GM12891 (cell line): ENCODE measurements around the gene ZNF175.

Source experiments
- POLR2A ChIP-seq: IDR thresholded peaks from 2 replicates; pipeline ENCODE4 v1.6.1; 2011; ENCODE audit warnings: low read depth, low read length, control low read depth
- POLR2AphosphoS5 ChIP-seq: IDR thresholded peaks from 2 replicates; pipeline ENCODE4 v1.6.1; 2011; ENCODE audit warnings: low read depth, low read length, control low read depth
- POU2F2 ChIP-seq: IDR thresholded peaks from 2 replicates; pipeline ENCODE4 v1.6.1; 2011; ENCODE audit warnings: low read depth, mild to moderate bottlenecking, control low read depth, low read length, moderate library complexity
- TAF1 ChIP-seq: IDR thresholded peaks from 2 replicates; pipeline ENCODE4 v1.6.1; 2011; ENCODE audit warnings: low read depth, low read length, control low read depth

- TF ChIP-seq TAF1 = no peak
- TF ChIP-seq POLR2A = no peak
- no peak for TF ChIP-seq POLR2AphosphoS5
- no peak for TF ChIP-seq POU2F2
Measured at GRCh38 chr19:51548891-51549305, 22.2 kb upstream of the ZNF175 start.
